HEK293 (cell line): Measurements from ENCODE around the gene LARP6.

Experiments
- CTCF ChIA-PET: fragments of 350-600 bp; formaldehyde crosslinking; extraction: SDS; loops from one replicate; lab custom pipeline; 2021; ENCODE audit warnings: antibody characterized with exemption; lab: Yijun Ruan, JAX
- POLR2A ChIA-PET: fragments of 300-600 bp; formaldehyde crosslinking; extraction: SDS; loops from one replicate; lab custom pipeline; 2020; ENCODE audit warnings: antibody characterized with exemption, inconsistent platforms; lab: Yijun Ruan, JAX
- H3K27ac ChIP-seq: fragments of 200-500 bp; sonication (Bioruptor generic); 2 replicates; pipeline ENCODE4 v1.5.1; 2014; ENCODE audit warnings: low read depth, low read length, control low read depth, inconsistent platforms; ENCODE audit errors: extremely low read depth
- H3K36me3 ChIP-seq, 2 experiments: fragments of 200-500 bp in 1 of 2; sonication (Bioruptor generic) in 1 of 2; 1 replicate in 1 of 2; 2 replicates in 1 of 2; pipeline ENCODE4 v1.5.1; 2014 to 2017; ENCODE audit warnings: inconsistent platforms in 2 of 2, low read length in 2 of 2; ENCODE audit not compliant: control insufficient read depth in 2 of 2, insufficient read depth in 1 of 2
- H3K4me1 ChIP-seq: fragments of 200-500 bp; sonication (Bioruptor generic); 2 replicates; pipeline ENCODE4 v1.5.1; 2014; ENCODE audit warnings: mild to moderate bottlenecking, low read length, inconsistent platforms; ENCODE audit not compliant: control insufficient read depth, insufficient read depth
- H3K4me3 ChIP-seq: 2 replicates; pipeline ENCODE4 v1.5.1; 2011; ENCODE audit warnings: low read depth, mild to moderate bottlenecking, control low read depth, low read length, moderate library complexity
- H3K9me3 ChIP-seq: fragments of 200-500 bp; sonication (Bioruptor generic); 2 replicates; pipeline ENCODE4 v1.5.1; 2014; ENCODE audit warnings: low read depth, low read length, inconsistent platforms; ENCODE audit not compliant: control insufficient read depth, insufficient read depth
- HOXC10 ChIP-seq: sonication (generic); formaldehyde crosslinking; IDR thresholded peaks from 2 replicates; pipeline ENCODE4 v1.8.1; 2023; ENCODE audit warnings: mild to moderate bottlenecking, missing genetic modification reagents
- HOXD13 ChIP-seq: sonication (generic); formaldehyde crosslinking; IDR thresholded peaks from 2 replicates; pipeline ENCODE4 v1.8.0; 2022; ENCODE audit warnings: missing genetic modification reagents, borderline replicate concordance
- KLF7 ChIP-seq: fragments of 450-650 bp; formaldehyde crosslinking; IDR thresholded peaks from 2 replicates; pipeline ENCODE4 v1.5.1; 2016; ENCODE audit warnings: missing biosample characterization, missing genetic modification characterization, borderline replicate concordance
- PRDM4 ChIP-seq: fragments of 450-650 bp; formaldehyde crosslinking; IDR thresholded peaks from 2 replicates; pipeline ENCODE4 v1.5.1; 2017; ENCODE audit warnings: missing biosample characterization, missing genetic modification characterization
- WT1 ChIP-seq: fragments of 450-650 bp; formaldehyde crosslinking; IDR thresholded peaks from 2 replicates; pipeline ENCODE4 v1.5.1; 2016; ENCODE audit warnings: missing biosample characterization, missing genetic modification characterization
- ZBTB20 ChIP-seq: fragments of 450-650 bp; formaldehyde crosslinking; IDR thresholded peaks from 2 replicates; pipeline ENCODE4 v1.5.1; 2016; ENCODE audit warnings: missing biosample characterization, missing genetic modification characterization
- ZEB2 ChIP-seq: fragments of 450-650 bp; formaldehyde crosslinking; IDR thresholded peaks from 2 replicates; pipeline ENCODE4 v1.5.1; 2016; ENCODE audit warnings: missing biosample characterization, missing genetic modification characterization
- ZFHX2 ChIP-seq: fragments of 450-650 bp; formaldehyde crosslinking; conservative IDR thresholded peaks from 2 replicates; pipeline ENCODE4 v1.5.1; 2016; ENCODE audit warnings: missing biosample characterization, missing genetic modification characterization
- ZFP37 ChIP-seq: fragments of 450-650 bp; formaldehyde crosslinking; IDR thresholded peaks from 2 replicates; pipeline ENCODE4 v1.5.1; 2016; ENCODE audit warnings: missing biosample characterization, missing genetic modification characterization
- ZNF133 ChIP-seq: fragments of 450-650 bp; formaldehyde crosslinking; IDR thresholded peaks from 2 replicates; pipeline ENCODE4 v1.5.1; 2016; ENCODE audit warnings: missing biosample characterization, missing genetic modification characterization
- ZNF2 ChIP-seq: fragments of 450-650 bp; formaldehyde crosslinking; IDR thresholded peaks from 2 replicates; pipeline ENCODE4 v1.5.1; 2016; ENCODE audit warnings: missing biosample characterization, missing genetic modification characterization
- ZNF223 ChIP-seq: fragments of 450-650 bp; formaldehyde crosslinking; IDR thresholded peaks from 2 replicates; pipeline ENCODE4 v1.5.1; 2016; ENCODE audit warnings: missing biosample characterization, missing genetic modification characterization
- ZNF274 ChIP-seq, 2 experiments: fragments of 200-500 bp in 1 of 2; fragments of 450-650 bp in 1 of 2; sonication (Bioruptor generic) in 1 of 2; formaldehyde crosslinking in 1 of 2; IDR thresholded peaks; 2 replicates each; pipeline versions ENCODE4 v1.5.1 to v1.6.1; 2014 to 2016; ENCODE audit warnings: borderline replicate concordance in 1 of 2, inconsistent platforms in 1 of 2, low read length in 1 of 2, missing biosample characterization in 1 of 2, missing genetic modification characterization in 1 of 2
- ZNF37A ChIP-seq: fragments of 450-650 bp; IDR thresholded peaks from 2 replicates; pipeline ENCODE4 v1.5.1; 2018; ENCODE audit warnings: missing biosample characterization, missing genetic modification characterization
- ZNF398 ChIP-seq: fragments of 450-650 bp; formaldehyde crosslinking; IDR thresholded peaks from 2 replicates; pipeline ENCODE4 v1.5.1; 2017; ENCODE audit warnings: missing biosample characterization, missing genetic modification characterization
- ZNF473 ChIP-seq: fragments of 450-650 bp; formaldehyde crosslinking; IDR thresholded peaks from 2 replicates; pipeline ENCODE4 v1.5.1; 2017; ENCODE audit warnings: missing biosample characterization, missing genetic modification characterization
- ZNF513 ChIP-seq: fragments of 450-650 bp; IDR thresholded peaks from 2 replicates; pipeline ENCODE4 v1.5.1; 2018; ENCODE audit warnings: missing biosample characterization, missing genetic modification characterization
- ZNF639 ChIP-seq: fragments of 450-650 bp; formaldehyde crosslinking; IDR thresholded peaks from 2 replicates; pipeline ENCODE4 v1.5.1; 2016; ENCODE audit warnings: missing biosample characterization, missing genetic modification characterization
- ZNF704 ChIP-seq: fragments of 450-650 bp; formaldehyde crosslinking; IDR thresholded peaks from 2 replicates; pipeline ENCODE4 v1.5.1; 2016; ENCODE audit warnings: missing biosample characterization, missing genetic modification characterization
- ZSCAN18 ChIP-seq: fragments of 450-650 bp; formaldehyde crosslinking; IDR thresholded peaks from 2 replicates; pipeline ENCODE4 v1.5.1; 2016; ENCODE audit warnings: missing biosample characterization, missing genetic modification characterization
- ZSCAN5A ChIP-seq: fragments of 450-650 bp; formaldehyde crosslinking; IDR thresholded peaks from 2 replicates; pipeline ENCODE4 v1.5.1; 2016; ENCODE audit warnings: missing biosample characterization, missing genetic modification characterization

Gene LARP6

GRCh38 chr15:70795311-70795665 is 58.7 kb downstream of the LARP6 start (continued):
- TF ChIP-seq ZNF133 (tag by site-specific recombination): no peak
- TF ChIP-seq ZNF704 (tag by site-specific recombination): no peak
- peak; percentile 29; the same call in 1 of the 2 replicates for TF ChIP-seq ZFP37
- TF ChIP-seq ZNF398: no peak; the same call in 1 of the 2 replicates
- 0 out of 2 replicates have a peak, but pooled peaks have one; percentile 24 for TF ChIP-seq ZNF639 (tag by site-specific recombination)
- no peak for TF ChIP-seq ZNF223 (tag by site-specific recombination)
- peak; percentile 53; the same call in 1 of the 2 replicates for TF ChIP-seq ZEB2 (tag by site-specific recombination)
- TF ChIP-seq ZBTB20: no peak
- TF ChIP-seq WT1 (tag by site-specific recombination): no peak
- TF ChIP-seq ZNF37A: no peak

- CTCF ChIA-PET: interaction anchor here (0.5 to 1.1 kb wide), 4 partner anchors 16 to 1806 kb away, joined by 3 to 4 read pairs (median 4); no protein-coding TSS in a partner anchor
- no peaks in the 10 kb centered on the region for H3K9me3 ChIP-seq
- 0 out of 2 replicates have a peak, but pooled peaks have one; percentile 8 for TF ChIP-seq ZFHX2 (tag by site-specific recombination)
- TF ChIP-seq HOXD13 (CRISPR knock-in tag): no peak
- TF ChIP-seq, all 188 proteins: peak for 1
- POLR2A ChIA-PET: interaction anchor here (1.2 kb wide), 1 partner anchor 31 kb away, joined by 3 read pairs; the partner anchor contains the start of gene UACA
- 0 out of 2 replicates have a peak overlapping the region, but pooled peaks have one; percentile 6 for H3K27ac ChIP-seq
- peaks cover 4% of the 10 kb centered on the region; the same call in 1 of the 2 replicates for H3K4me1 ChIP-seq
- no peaks in the 10 kb centered on the region for H3K36me3 ChIP-seq
- H3K4me3 ChIP-seq: no peak overlapping the region
Measured at GRCh38 chr15:70794596-70795310, 59.2 kb downstream of the LARP6 start.

GRCh38 chr15:70793694-70794093 is 60.3 kb downstream of the LARP6 start:
- peaks cover 4% of the 10 kb centered on the region; the same call in 1 of the 2 replicates for H3K4me1 ChIP-seq
- no peak overlapping the region for H3K4me3 ChIP-seq
- ChIA-PET POLR2A (no interaction called here), CTCF (interaction anchor here (0.7 to 0.8 kb wide), 2 partner anchors 71 to 1010 kb away, joined by 3 to 4 read pairs; no protein-coding TSS in a partner anchor)
- no peak overlapping the region for H3K27ac ChIP-seq
- H3K36me3 ChIP-seq: no peaks in the 10 kb centered on the region
- H3K9me3 ChIP-seq: no peaks in the 10 kb centered on the region
- TF ChIP-seq ZNF513 (tag by site-specific recombination) (no peak), ZNF473 (no peak), ZSCAN18 (tag by site-specific recombination) (no peak), PRDM4 (tag by site-specific recombination) (no peak), KLF7 (tag by site-specific recombination) (no peak), HOXC10 (no peak), ZSCAN5A (no peak), ZNF274 (IDR thresholded peaks at IDR 0.05; ENCODE audit: low read length) (no peak), ZNF274 (tag by site-specific recombination; IDR thresholded peaks at IDR 0.05; ENCODE audit: borderline replicate concordance) (no peak), ZNF2 (tag by site-specific recombination) (no peak)
